Measurements from ENCODE around the gene DCLRE1A.

Gene DCLRE1A

GRCh38 chr10:113875212-113875611, 21.3 kb upstream of the DCLRE1A start:
- TF ChIP-seq, protein P1, sequence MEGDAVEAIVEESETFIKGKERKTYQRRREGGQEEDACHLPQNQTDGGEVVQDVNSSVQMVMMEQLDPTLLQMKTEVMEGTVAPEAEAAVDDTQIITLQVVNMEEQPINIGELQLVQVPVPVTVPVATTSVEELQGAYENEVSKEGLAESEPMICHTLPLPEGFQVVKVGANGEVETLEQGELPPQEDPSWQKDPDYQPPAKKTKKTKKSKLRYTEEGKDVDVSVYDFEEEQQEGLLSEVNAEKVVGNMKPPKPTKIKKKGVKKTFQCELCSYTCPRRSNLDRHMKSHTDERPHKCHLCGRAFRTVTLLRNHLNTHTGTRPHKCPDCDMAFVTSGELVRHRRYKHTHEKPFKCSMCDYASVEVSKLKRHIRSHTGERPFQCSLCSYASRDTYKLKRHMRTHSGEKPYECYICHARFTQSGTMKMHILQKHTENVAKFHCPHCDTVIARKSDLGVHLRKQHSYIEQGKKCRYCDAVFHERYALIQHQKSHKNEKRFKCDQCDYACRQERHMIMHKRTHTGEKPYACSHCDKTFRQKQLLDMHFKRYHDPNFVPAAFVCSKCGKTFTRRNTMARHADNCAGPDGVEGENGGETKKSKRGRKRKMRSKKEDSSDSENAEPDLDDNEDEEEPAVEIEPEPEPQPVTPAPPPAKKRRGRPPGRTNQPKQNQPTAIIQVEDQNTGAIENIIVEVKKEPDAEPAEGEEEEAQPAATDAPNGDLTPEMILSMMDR (IDR thresholded peaks at IDR 0.05; ENCODE audit: low read depth, low read length), result no peak
- DNase-seq (ENCODE audit: extremely low read depth, low read depth), result no peak

GRCh38 chr10:113872139-113873030, 18.5 kb upstream of the DCLRE1A start:
- DNase-seq (ENCODE audit: extremely low read depth, low read depth), result no peak
- TF ChIP-seq, protein P1 (IDR thresholded peaks at IDR 0.05; ENCODE audit: low read depth, low read length), result no peak

- TF ChIP-seq, protein P1 (IDR thresholded peaks at IDR 0.05; ENCODE audit: low read depth, low read length), result no peak
- no peak for DNase-seq (ENCODE audit: extremely low read depth, low read depth)
Observed at GRCh38 chr10:113869789-113870188, 15.9 kb upstream of the DCLRE1A start.

GRCh38 chr10:113867904-113868303, 14.0 kb upstream of the DCLRE1A start:
- TF ChIP-seq, protein P1 (IDR thresholded peaks at IDR 0.05; ENCODE audit: low read depth, low read length), result no peak
- no peak for DNase-seq (ENCODE audit: extremely low read depth, low read depth)

DNA sequence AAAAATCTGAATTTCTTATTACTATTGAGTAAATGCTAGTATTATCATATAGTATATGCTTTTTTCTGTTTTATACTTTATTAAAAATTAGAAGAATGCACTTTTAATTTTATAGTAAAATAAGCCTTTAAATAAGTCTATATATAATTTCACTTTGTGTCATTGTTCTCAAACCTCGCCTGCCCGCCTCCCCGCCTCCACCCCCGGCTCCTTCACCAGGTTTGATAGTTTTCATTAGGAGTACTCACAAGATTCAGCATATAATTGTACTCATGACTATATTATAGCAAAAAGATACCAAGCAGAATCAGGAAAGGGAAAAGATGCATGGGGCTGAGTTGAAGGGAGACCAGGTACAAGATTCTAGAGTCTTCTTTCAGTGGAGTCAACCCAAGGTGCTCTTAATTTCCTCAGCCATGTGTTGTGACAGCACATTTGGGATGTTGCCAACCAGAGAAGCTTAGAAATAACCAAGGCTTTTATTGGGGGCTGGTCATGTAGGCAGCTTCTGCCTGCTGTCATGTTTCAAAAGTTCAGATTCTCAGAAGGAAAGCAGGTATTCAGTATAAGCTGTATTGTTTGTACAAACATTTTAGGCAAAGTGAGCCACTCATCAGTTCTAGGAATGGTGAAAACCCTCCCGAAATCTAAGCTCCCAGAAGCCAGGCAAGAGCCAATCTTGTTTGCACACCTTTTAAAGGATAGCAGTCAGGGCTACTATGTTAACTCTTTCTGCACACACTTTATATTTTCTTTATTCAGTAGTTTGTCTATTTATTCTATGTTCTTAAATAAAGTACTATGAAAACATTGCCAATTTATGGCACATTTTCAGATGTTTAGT, 12.9 kb upstream of the DCLRE1A start:
- TF ChIP-seq, protein P1 (IDR thresholded peaks at IDR 0.05; ENCODE audit: low read depth, low read length), result no peak
- DNase-seq (ENCODE audit: extremely low read depth, low read depth), result no peak

GRCh38 chr10:113865901-113866300, 12.0 kb upstream of the DCLRE1A start:
- TF ChIP-seq, protein P1 (IDR thresholded peaks at IDR 0.05; ENCODE audit: low read depth, low read length), result no peak
- DNase-seq (ENCODE audit: extremely low read depth, low read depth), result no peak

- no peak for DNase-seq (ENCODE audit: extremely low read depth, low read depth)
- TF ChIP-seq, protein P1 (IDR thresholded peaks at IDR 0.05; ENCODE audit: low read depth, low read length), result no peak
Observed at GRCh38 chr10:113859261-113859660, 5.4 kb upstream of the DCLRE1A start.

All from AG09319 (cell line).